ENCODE results near the gene TFCP2L1. TPM values are rescaled to one million over a fixed set of nuclear protein-coding genes. Genes with fewer than 3 reads are reported as not detected.

Gene TFCP2L1
- total and polyA plus RNA-seq, 2 donors (not counting 1 experiment from before 2014, with no cell fraction given) = not detected

DNA sequence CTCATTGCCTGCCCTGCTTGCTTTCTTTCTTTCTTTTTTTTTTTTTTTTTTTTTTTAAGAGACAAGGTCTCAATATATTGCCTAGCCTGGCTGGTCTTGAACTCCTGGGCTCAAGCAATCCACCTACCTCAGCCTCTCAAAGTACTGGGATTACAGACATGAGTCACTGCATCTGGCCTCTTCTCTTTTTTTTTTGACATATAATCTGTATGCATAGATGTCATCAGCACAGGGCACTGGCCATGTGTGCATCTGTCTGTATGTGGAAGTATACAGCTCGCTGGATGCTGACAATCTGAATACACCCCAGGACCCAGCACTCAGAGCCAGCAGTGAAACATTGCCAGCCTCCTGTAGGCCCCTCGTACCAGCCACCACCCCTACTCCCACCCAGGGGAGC lies 49.5 kb downstream of the TFCP2L1 start:
- H3K36me3 ChIP-seq (ENCODE audit: control insufficient read depth, insufficient read depth, low read length) = no peaks in the 10 kb centered on the region
- no peak overlapping the region for H3K4me3 ChIP-seq (replicated peaks in 1 of 4; ENCODE audit: control extremely low read depth in 1 of 4, insufficient read depth in 1 of 4, low read depth in 3 of 4, low read length in 4 of 4)
- no peak overlapping the region for H3K4me2 ChIP-seq (ENCODE audit: extremely low read depth, insufficient read depth, low read length)
- H3K27ac ChIP-seq (ENCODE audit: insufficient read depth, low read length) = no peak overlapping the region
- no peaks in the 10 kb centered on the region for H3K9me3 ChIP-seq (ENCODE audit: control insufficient read depth, insufficient read depth, low read depth, low read length)
- H3K27me3 ChIP-seq (ENCODE audit: control insufficient read depth, insufficient read depth, low read length) = peaks cover 9% of the 10 kb centered on the region
- no peaks in the 10 kb centered on the region for H4K20me1 ChIP-seq (ENCODE audit: control insufficient read depth, extremely low read depth, insufficient read depth, low read length)
- TF ChIP-seq EZH2 (IDR thresholded peaks at IDR 0.05; ENCODE audit: low read length, missing control alignments) = no peak
- TF ChIP-seq, protein P1, sequence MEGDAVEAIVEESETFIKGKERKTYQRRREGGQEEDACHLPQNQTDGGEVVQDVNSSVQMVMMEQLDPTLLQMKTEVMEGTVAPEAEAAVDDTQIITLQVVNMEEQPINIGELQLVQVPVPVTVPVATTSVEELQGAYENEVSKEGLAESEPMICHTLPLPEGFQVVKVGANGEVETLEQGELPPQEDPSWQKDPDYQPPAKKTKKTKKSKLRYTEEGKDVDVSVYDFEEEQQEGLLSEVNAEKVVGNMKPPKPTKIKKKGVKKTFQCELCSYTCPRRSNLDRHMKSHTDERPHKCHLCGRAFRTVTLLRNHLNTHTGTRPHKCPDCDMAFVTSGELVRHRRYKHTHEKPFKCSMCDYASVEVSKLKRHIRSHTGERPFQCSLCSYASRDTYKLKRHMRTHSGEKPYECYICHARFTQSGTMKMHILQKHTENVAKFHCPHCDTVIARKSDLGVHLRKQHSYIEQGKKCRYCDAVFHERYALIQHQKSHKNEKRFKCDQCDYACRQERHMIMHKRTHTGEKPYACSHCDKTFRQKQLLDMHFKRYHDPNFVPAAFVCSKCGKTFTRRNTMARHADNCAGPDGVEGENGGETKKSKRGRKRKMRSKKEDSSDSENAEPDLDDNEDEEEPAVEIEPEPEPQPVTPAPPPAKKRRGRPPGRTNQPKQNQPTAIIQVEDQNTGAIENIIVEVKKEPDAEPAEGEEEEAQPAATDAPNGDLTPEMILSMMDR (conservative IDR thresholded peaks at IDR 0.05 in 1 of 2, IDR thresholded peaks at IDR 0.05 in 1 of 2; ENCODE audit: low read depth in 1 of 2, low read length in 2 of 2) = no peak
- no peak overlapping the region for H3K9ac ChIP-seq (ENCODE audit: insufficient read depth, low read length)
- no peaks in the 10 kb centered on the region for H3K79me2 ChIP-seq (ENCODE audit: control insufficient read depth, insufficient read depth, low read length)
- no peak for DNase-seq (ENCODE audit: low read depth in 2 of 2)
- no peaks in the 10 kb centered on the region for H3K4me1 ChIP-seq (ENCODE audit: control insufficient read depth, extremely low read depth, insufficient read depth, low read length)
- H2AFZ ChIP-seq (ENCODE audit: low read length) = no peak overlapping the region

GRCh38 chr2:121234791-121235190 lies 50.2 kb downstream of the TFCP2L1 start:
- no peak for DNase-seq (ENCODE audit: low read depth in 2 of 2)
- H3K4me2 ChIP-seq (ENCODE audit: extremely low read depth, insufficient read depth, low read length) = no peak overlapping the region
- no peak overlapping the region for H2AFZ ChIP-seq (ENCODE audit: low read length)
- peaks cover 4% of the 10 kb centered on the region for H3K27me3 ChIP-seq (ENCODE audit: control insufficient read depth, insufficient read depth, low read length)
- no peaks in the 10 kb centered on the region for H4K20me1 ChIP-seq (ENCODE audit: control insufficient read depth, extremely low read depth, insufficient read depth, low read length)
- no peaks in the 10 kb centered on the region for H3K4me1 ChIP-seq (ENCODE audit: control insufficient read depth, extremely low read depth, insufficient read depth, low read length)
- H3K79me2 ChIP-seq (ENCODE audit: control insufficient read depth, insufficient read depth, low read length) = no peaks in the 10 kb centered on the region
- no peak overlapping the region for H3K4me3 ChIP-seq (replicated peaks in 1 of 4; ENCODE audit: control extremely low read depth in 1 of 4, insufficient read depth in 1 of 4, low read depth in 3 of 4, low read length in 4 of 4)
- no peak overlapping the region for H3K27ac ChIP-seq (ENCODE audit: insufficient read depth, low read length)
- no peak overlapping the region for H3K9ac ChIP-seq (ENCODE audit: insufficient read depth, low read length)
- no peaks in the 10 kb centered on the region for H3K9me3 ChIP-seq (ENCODE audit: control insufficient read depth, insufficient read depth, low read depth, low read length)
- no peaks in the 10 kb centered on the region for H3K36me3 ChIP-seq (ENCODE audit: control insufficient read depth, insufficient read depth, low read length)
- TF ChIP-seq, protein P1 (conservative IDR thresholded peaks at IDR 0.05 in 1 of 2, IDR thresholded peaks at IDR 0.05 in 1 of 2; ENCODE audit: low read depth in 1 of 2, low read length in 2 of 2) = no peak
- no peak for TF ChIP-seq EZH2 (IDR thresholded peaks at IDR 0.05; ENCODE audit: low read length, missing control alignments)

DNA sequence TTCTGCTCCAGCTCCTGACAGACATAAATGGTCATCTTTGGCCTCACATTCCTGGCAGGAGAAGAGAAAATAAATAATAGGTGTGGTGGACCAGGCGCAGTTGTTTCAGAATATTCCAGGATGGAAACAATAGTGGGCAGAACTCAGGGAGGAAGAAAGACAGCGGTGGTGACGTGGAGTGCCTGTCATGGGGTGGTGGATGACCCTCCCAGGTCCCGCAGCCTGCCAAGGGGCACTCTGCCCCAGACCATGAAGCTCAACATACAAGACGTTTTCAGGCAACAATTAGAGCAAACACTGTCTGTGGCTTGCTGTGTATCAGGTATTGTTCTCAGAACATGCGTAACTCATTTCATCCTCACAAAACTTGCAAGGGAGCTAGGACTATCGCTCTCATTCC lies 50.9 kb downstream of the TFCP2L1 start:
- no peaks in the 10 kb centered on the region for H3K9me3 ChIP-seq (ENCODE audit: control insufficient read depth, insufficient read depth, low read depth, low read length)
- no peak overlapping the region for H3K4me3 ChIP-seq (replicated peaks in 1 of 4; ENCODE audit: control extremely low read depth in 1 of 4, insufficient read depth in 1 of 4, low read depth in 3 of 4, low read length in 4 of 4)
- TF ChIP-seq EZH2 (IDR thresholded peaks at IDR 0.05; ENCODE audit: low read length, missing control alignments) = no peak
- TF ChIP-seq, protein P1 (conservative IDR thresholded peaks at IDR 0.05 in 1 of 2, IDR thresholded peaks at IDR 0.05 in 1 of 2; ENCODE audit: low read depth in 1 of 2, low read length in 2 of 2) = no peak
- no peaks in the 10 kb centered on the region for H3K79me2 ChIP-seq (ENCODE audit: control insufficient read depth, insufficient read depth, low read length)
- no peaks in the 10 kb centered on the region for H4K20me1 ChIP-seq (ENCODE audit: control insufficient read depth, extremely low read depth, insufficient read depth, low read length)
- no peaks in the 10 kb centered on the region for H3K36me3 ChIP-seq (ENCODE audit: control insufficient read depth, insufficient read depth, low read length)
- no peak overlapping the region for H2AFZ ChIP-seq (ENCODE audit: low read length)
- no peak overlapping the region for H3K4me2 ChIP-seq (ENCODE audit: extremely low read depth, insufficient read depth, low read length)
- DNase-seq (ENCODE audit: low read depth in 2 of 2) = no peak
- no peak overlapping the region for H3K27ac ChIP-seq (ENCODE audit: insufficient read depth, low read length)
- no peaks in the 10 kb centered on the region for H3K4me1 ChIP-seq (ENCODE audit: control insufficient read depth, extremely low read depth, insufficient read depth, low read length)
- H3K27me3 ChIP-seq (ENCODE audit: control insufficient read depth, insufficient read depth, low read length) = peaks cover 2% of the 10 kb centered on the region
- H3K9ac ChIP-seq (ENCODE audit: insufficient read depth, low read length) = no peak overlapping the region

All from fibroblast of lung (primary cell).